ENCODE data around the gene NTNG1.

The NTNG1 gene

GRCh38 chr1:107501081-107501605 lies 360.3 kb downstream of the NTNG1 start:
- no peak for DNase-seq (ENCODE audit: low read depth)

GRCh38 chr1:107510347-107510746 lies 369.5 kb downstream of the NTNG1 start:
- no peak for DNase-seq (ENCODE audit: low read depth)

GRCh38 chr1:107512836-107513235 lies 372.0 kb downstream of the NTNG1 start:
- DNase-seq (ENCODE audit: low read depth): no peak

- DNase-seq (ENCODE audit: low read depth): no peak
Measured at GRCh38 chr1:107514841-107515240, 374.0 kb downstream of the NTNG1 start.

GRCh38 chr1:107515702-107516101 lies 374.9 kb downstream of the NTNG1 start:
- DNase-seq (ENCODE audit: low read depth): no peak

GRCh38 chr1:107523061-107523460 lies 382.2 kb downstream of the NTNG1 start:
- no peak for DNase-seq (ENCODE audit: low read depth)

GRCh38 chr1:107523736-107524135 lies 382.9 kb downstream of the NTNG1 start:
- no peak for DNase-seq (ENCODE audit: low read depth)

GRCh38 chr1:107524301-107524700 lies 383.5 kb downstream of the NTNG1 start:
- no peak for DNase-seq (ENCODE audit: low read depth)

- no peak for DNase-seq (ENCODE audit: low read depth)
Measured at GRCh38 chr1:107525145-107525544, 384.3 kb downstream of the NTNG1 start.

GRCh38 chr1:107525961-107526360 lies 385.1 kb downstream of the NTNG1 start:
- DNase-seq (ENCODE audit: low read depth): no peak

GRCh38 chr1:107526524-107527198 lies 385.8 kb downstream of the NTNG1 start:
- DNase-seq (ENCODE audit: low read depth): no peak

GRCh38 chr1:107529511-107530149 lies 388.8 kb downstream of the NTNG1 start:
- DNase-seq (ENCODE audit: low read depth): peak; percentile 57

- peak; percentile 12 for DNase-seq (ENCODE audit: low read depth)
Measured at GRCh38 chr1:107530543-107530942, 389.7 kb downstream of the NTNG1 start.

GRCh38 chr1:107531065-107531908 lies 390.4 kb downstream of the NTNG1 start:
- no peak for DNase-seq (ENCODE audit: low read depth)

GRCh38 chr1:107532318-107532717 lies 391.5 kb downstream of the NTNG1 start:
- no peak for DNase-seq (ENCODE audit: low read depth)
